T-helper 2 cell (primary cell): ENCODE data around the gene SMLR1.

Experiments used
- DNase-seq, 5 experiments: peaks; one replicate each; pipeline versions ENCODE4 v3.0.0 to v3.0.0-alpha.2; 2012 to 2022

Gene SMLR1

GRCh38 chr6:130825772-130826441 lies 1.3 kb upstream of the SMLR1 start:
- peak in 1 of 5 experiments; percentile 4 for DNase-seq

GRCh38 chr6:130826442-130827246 lies 562 bp upstream of the SMLR1 start:
- no peak for DNase-seq

DNA sequence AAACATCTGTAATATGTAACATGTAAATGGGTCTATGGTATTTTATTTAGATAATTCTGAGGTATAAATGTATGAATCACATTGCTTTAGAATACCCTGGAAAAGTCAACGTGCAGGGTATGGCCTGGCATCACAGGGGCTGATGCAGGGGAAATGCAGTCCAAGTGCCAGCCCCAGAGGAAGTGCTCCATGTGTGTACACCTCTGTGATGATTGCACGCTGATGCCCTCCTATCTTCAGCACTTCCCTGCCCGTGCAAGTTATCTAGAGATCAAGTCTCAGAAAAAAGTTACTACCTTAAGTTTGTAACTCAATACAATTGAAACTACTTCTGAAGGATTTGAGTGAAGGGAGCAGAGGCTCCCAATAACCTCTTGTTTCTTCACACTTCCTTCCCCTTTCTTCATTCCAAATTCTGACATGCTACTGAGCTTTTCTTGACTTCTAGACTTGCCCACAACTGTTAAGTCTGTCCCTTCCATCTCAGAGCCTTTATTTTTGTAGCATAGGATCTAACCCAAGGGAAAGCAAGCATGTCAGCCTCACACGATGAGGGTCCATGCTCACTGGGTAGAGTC lies 2.2 kb downstream of the SMLR1 start:
- no peak for DNase-seq

DNA sequence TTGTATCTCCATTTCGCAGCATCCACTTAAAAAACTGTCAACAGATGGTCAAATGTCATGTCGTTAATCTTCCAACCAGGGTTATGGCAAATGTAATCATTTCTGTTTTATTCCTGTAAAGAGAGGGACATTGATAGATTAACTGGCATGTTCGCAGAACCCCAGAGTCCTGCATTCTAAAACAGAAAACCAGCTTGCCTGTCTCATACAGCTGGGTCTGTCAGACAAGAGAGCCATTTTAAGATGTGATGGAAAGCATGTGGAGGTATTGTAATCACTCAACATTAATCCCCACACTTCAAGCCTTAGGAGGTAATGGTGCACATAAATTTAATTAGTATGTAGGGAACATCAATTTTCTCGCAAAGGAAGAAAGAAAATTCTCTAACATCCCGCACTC lies 4.4 kb downstream of the SMLR1 start:
- no peak for DNase-seq

DNA sequence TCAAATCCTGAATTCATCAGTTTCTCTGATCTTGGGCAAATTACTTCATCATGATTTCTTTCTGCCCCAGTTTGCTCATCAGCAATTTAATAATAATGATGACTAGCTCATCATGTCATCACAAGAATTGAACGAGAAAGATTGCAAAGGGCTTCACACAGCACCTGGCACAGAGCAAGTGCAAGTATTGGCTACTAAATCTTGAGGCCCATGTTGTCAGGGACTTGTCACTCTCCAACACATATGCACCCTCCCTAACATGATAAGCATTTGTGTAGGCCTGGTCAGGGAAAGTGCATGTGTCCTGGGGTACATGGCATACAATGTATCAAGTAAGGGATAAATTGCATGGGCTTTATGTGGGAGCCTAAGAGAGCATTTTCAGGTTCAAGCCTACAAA lies 6.4 kb downstream of the SMLR1 start:
- no peak for DNase-seq

- no peak for DNase-seq
These were observed 7.5 kb downstream of the SMLR1 start for GRCh38 chr6:130834482-130835251.

DNA sequence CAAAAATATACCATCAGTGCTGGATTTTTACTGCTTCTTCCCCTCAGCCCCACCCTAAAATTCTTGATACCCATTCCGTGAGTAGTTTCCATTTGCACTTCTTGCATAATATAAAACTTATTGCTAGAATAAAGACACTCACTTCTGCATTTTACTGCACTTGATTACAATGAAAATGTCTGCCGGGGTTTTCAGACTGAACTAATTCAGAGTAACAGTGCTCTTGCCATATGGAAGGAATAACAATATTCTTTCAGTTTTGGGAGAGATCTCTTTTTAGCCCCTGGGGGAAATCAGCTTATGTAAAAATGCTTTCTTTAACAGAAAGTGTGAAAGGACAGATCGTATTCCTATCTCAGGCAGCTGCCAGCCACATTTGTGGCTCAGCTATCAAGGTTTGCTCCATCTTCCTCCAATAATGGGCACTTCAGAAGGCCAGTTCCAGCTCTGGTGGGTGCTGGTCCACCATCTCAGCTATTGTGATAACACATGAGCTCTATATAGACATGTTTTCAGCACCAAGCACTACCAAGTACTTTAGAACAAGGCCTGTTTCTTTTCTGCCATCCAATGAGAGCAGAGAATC lies 8.9 kb downstream of the SMLR1 start:
- no peak for DNase-seq

DNA sequence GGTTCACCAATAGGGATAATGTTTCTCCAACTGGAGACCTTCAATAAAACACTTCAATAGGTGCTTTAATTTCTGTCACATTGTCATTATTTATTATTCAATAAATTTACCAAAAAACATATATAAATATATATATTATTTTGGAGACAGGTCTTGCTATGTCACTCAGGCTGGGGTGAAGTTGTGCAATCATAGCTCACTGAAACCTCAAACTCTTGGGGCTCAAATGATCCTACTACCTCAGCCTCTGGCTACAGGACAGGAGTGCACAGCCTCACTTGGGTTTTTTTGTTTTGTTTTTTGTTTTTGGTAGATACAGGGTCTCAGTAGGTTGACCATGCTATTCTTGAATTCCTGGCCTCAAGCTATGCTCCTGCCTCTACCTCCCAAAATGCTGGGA lies 9.9 kb downstream of the SMLR1 start:
- no peak for DNase-seq

DNA sequence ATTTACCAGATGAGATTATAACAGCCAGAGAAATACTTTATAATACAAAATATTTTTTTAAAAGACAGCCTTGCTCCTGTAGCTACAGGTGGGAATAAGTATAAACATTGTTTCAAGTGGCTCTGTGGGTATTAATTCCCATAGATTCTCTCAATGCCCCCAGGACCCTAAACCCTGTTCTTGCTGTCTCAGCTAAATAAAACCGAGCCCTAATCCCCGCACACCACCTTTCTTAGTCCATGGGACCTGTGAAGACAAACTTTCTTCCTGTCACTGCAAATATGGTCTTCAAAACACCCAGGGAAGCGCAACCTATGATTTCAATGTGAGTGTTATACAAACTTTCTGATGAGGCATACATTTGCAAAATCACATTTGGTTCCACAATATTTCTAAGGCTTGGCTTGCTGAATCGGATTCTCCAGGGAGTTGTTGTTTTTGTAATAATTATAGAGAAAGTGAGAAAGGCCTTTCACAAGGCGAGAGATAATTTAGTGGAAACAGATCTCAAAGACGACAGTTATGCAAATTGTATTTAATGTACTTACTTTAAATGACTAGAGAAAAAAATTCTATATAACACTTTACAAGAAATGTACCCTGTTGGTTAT lies 11.1 kb downstream of the SMLR1 start:
- DNase-seq: no peak

DNA sequence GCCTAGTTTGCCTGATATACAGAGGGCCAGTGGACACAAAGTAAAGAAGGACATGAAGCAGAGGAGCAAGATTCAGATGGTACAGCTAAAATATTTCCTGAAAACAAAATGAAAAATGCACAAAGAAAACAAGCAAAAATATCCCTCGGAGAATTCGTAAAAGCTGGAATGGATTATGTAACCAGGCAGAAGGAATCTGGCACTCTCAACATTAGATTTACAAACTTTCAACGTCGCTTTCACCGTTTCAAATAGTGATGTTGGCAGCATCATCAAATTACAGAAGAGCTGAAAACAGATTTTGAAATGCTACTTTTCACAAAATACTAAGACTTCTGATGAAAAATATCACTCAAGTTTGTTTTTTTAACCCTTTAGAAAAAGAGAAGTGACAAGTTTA lies 11.7 kb downstream of the SMLR1 start:
- DNase-seq: no peak

- DNase-seq: no peak
These were observed 12.2 kb downstream of the SMLR1 start for GRCh38 chr6:130839379-130839778.

- peak in 1 of 5 experiments; percentile 24 for DNase-seq
These were observed 12.8 kb downstream of the SMLR1 start for GRCh38 chr6:130840050-130840449.

DNA sequence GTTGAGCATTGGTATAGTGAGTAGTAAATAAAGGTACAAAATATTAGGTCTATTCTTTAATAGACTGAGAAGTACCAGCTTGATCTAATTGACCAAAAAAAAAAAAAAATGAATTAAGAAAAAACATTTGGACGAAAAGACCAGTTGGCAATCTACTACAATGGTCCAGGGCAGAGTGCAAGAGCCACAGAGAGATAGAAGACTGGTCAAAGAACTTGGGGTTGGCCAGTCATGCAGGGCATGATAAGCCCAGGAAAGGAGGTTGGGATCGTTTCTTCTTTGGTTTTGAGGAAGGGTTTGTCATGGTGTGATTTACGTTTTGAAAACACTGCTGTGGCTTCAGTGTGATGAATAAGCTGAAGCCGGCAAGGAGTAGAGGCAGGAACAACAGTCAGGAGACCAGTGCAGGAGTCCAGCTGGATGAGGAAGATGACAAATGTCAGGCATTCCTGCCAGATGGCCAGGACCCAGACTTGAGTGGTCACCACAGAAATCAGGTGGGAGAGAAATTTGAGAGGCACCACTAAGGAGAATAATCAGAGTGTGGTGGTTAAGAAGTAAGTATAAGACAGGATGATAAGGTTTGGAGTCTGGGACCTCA lies 14.0 kb downstream of the SMLR1 start:
- DNase-seq: no peak

GRCh38 chr6:130843575-130844320 lies 16.5 kb downstream of the SMLR1 start:
- peak in 2 of 5 experiments; percentile 19 to 62 for DNase-seq

GRCh38 chr6:130846501-130846900 lies 19.3 kb downstream of the SMLR1 start:
- DNase-seq: no peak

DNA sequence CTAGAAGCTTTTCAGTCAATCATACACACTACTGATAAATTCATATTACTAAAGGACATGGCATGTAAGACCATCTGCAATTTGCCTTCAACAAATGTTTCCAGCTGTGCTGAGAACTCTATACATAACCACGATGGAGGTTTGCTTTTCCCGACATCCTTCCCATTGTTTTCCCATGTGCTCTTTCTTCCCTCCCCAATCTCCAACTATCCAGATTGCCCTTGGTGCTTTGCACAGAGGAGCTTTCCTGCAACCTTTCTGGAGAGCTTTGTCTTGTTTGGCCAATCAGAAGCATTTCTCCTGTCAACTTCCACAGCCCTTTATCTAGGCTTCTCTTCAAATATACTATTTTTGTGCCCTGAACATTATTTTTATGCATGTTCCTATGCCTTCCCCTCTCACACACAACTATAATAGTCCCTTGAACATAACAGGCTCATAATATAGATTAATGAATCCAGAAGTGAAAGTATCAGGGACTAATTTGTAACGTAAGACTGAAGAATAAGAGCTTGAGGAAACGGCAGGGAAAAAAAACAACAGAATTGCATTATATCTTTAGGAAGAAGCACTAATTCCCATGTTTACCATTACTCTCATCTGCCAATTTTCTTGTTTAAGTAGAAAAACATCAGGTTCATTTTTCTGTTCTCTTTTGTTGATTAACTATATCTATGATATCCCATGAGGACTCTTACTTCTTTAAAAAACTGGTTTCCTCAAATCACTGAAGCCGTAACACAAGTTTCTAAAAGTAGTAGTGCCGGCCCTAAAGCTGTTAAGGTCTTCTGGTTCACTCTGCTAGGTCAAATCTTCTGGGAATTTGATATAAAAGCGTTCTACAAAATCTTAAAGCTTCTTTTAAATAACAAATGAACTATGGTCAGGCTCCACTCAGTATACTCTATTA lies 20.1 kb downstream of the SMLR1 start:
- no peak for DNase-seq

DNA sequence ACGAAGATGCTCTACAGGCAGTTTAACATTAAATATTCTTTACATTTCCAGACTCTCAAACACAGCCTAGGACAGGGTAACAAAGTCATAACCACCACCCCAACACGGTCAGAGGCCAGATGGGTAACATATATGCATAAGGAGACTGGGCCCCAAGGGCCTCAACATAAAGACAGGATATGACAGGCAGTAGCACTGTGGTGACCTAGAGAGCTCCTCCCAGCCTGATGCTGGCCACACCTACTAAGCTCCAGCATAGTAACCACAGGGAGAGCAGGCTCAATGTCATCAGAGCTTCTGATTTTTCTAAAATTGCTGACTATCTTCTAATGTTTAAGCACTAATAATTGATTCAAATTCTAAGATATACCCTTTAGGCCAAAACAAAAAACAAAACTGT lies 21.7 kb downstream of the SMLR1 start:
- peak in 1 of 5 experiments; percentile 80 for DNase-seq

DNA sequence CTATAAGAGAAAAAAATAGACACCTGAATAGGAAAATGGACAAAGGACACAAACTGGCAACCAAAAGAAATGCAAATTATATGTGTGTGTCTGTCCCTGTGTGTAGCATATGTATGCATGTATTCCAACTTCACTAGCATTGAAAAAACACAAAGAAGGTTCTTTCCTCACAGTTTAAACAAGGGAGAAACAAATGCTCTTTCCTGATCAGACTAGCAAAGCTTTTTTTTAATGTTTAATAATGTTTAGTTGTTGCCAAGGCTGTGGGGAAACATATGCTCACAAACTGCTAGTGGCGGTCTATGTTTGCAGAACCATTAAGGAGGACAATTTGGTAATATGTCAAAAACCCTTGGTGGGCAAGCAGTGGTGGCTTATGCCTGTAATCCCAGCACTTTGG lies 22.4 kb downstream of the SMLR1 start:
- no peak for DNase-seq

DNA sequence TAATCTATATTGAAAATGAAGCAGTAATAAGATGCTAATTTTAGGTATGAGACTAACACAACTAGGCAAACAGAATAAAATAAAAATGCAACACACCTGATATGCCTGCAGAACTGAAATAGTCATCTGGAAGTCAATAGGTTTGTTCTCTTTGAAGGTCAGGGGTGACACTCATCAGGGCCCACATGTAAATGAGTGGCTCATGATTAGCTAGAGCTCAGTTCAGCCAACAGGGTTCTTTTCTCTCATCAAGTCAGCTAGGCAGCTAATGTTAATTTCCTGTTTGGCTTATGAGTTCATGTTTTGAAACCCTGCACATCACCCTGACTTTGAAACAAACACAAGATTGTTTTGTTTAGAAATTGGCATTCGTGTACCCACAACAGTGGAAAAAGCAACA lies 23.8 kb downstream of the SMLR1 start:
- peak in 1 of 5 experiments; percentile 11 for DNase-seq
